Measurements from ENCODE around the gene ATP9B. TPM values are rescaled to one million over a fixed set of nuclear protein-coding genes. Genes with fewer than 3 reads are reported as not detected.
A peak's percentile ranks its signal among the peaks of the same experiment; 100 is the strongest.

ATP9B gene
- total RNA-seq, 1 experiment from 2014 or later: 20.9 TPM

- Histone ChIP-seq H3K27ac (ENCODE audit: insufficient read length, low read depth, low read length) (no peak overlapping the region), H2BK15ac (ENCODE audit: low read depth, low read length) (no peak overlapping the region), H2BK12ac (ENCODE audit: insufficient read length, low read depth, low read length) (no peak overlapping the region), H4K8ac (replicated peaks; ENCODE audit: insufficient read length, low read depth, low read length) (no peak overlapping the region), H3K27me3 (ENCODE audit: insufficient read depth, low read length) (no peaks in the 10 kb centered on the region), H3K9me3 (ENCODE audit: control insufficient read depth, low read depth, low read length) (no peaks in the 10 kb centered on the region), H2AFZ (ENCODE audit: low read length) (no peak overlapping the region), H3K9ac (ENCODE audit: extremely low read depth, insufficient read length, low read length) (no peak overlapping the region), H3K4me1 (ENCODE audit: insufficient read depth, low read length) (no peaks in the 10 kb centered on the region), H2AK5ac (ENCODE audit: insufficient read length, low read length) (no peak overlapping the region), H2BK20ac (ENCODE audit: low read depth, low read length, poor library complexity, severe bottlenecking) (no peak overlapping the region), H4K91ac (ENCODE audit: insufficient read length, low read depth, low read length) (no peak overlapping the region), H3K79me2 (ENCODE audit: insufficient read depth, low read length) (no peaks in the 10 kb centered on the region), H2BK5ac (ENCODE audit: insufficient read length, low read length) (no peak overlapping the region), H3K4me2 (ENCODE audit: insufficient read depth, insufficient read length, low read length) (no peak overlapping the region), H3K79me1 (ENCODE audit: insufficient read depth, low read depth, low read length, poor library complexity, severe bottlenecking) (no peaks in the 10 kb centered on the region), H4K20me1 (ENCODE audit: control insufficient read depth, insufficient read depth, insufficient read length) (no peaks in the 10 kb centered on the region), H3K4ac (ENCODE audit: low read depth, low read length) (no peak overlapping the region), H3T11ph (ENCODE audit: low read length) (no peak overlapping the region), H3K18ac (ENCODE audit: insufficient read length, low read depth, low read length) (no peak overlapping the region), H3K23me2 (ENCODE audit: insufficient read length, low read depth, low read length, poor library complexity, severe bottlenecking) (no peaks in the 10 kb centered on the region), H3K56ac (ENCODE audit: insufficient read length, low read depth, low read length) (no peak overlapping the region), H2BK120ac (ENCODE audit: low read depth, low read length, poor library complexity, severe bottlenecking) (no peak overlapping the region), H3K14ac (ENCODE audit: insufficient read depth, low read length) (no peak overlapping the region), H4K5ac (ENCODE audit: insufficient read length, low read depth, low read length) (no peak overlapping the region), H3K23ac (ENCODE audit: insufficient read length, low read depth, low read length) (no peak overlapping the region)
- H3K27ac Mint-ChIP-seq: peak overlapping the region in 2 of 3 experiments; percentile 57 to 68; a peak in 2 of 7 replicates
- H3K9me3 Mint-ChIP-seq: no peaks in the 10 kb centered on the region; a peak in 2 of 5 replicates
- peaks cover 2% of the 10 kb centered on the region; the same call in 1 of the 2 replicates for H3K27me3 Mint-ChIP-seq (ENCODE audit: low read depth)
- no peak for TF ChIP-seq CTCF (conservative IDR thresholded peaks at IDR 0.05)
- WGBS (ENCODE audit: extremely low coverage, insufficient read length, low lambda C conversion rate): no CpG with 5 or more reads among the region's 24 CpGs
- no peak overlapping the region for H3K4me3 Mint-ChIP-seq
- H3K36me3 Mint-ChIP-seq (ENCODE audit: insufficient read depth in 1 of 3, low read depth in 3 of 3): peaks cover 3 to 10% (median 10%) of the 10 kb centered on the region in 3 experiments; a peak in 5 of 7 replicates
- no peak for DNase-seq
- H3K4me1 Mint-ChIP-seq: peaks cover 4 to 23% of the 10 kb centered on the region in 2 experiments
Observed at GRCh38 chr18:79422022-79422782, 353.0 kb downstream of the ATP9B start.
